GM12878 (cell line): ENCODE measurements around the gene RAB7B. TPM values are rescaled to one million over a fixed set of nuclear protein-coding genes. Genes with fewer than 3 reads are reported as not detected.

Experiments
- DPF2 ChIP-seq: fragments of 450-650 bp; IDR thresholded peaks from 2 replicates; pipeline ENCODE4 v1.6.1; 2017; ENCODE audit warnings: mild to moderate bottlenecking
- EED ChIP-seq: sonication (generic); IDR thresholded peaks from 2 replicates; pipeline ENCODE4 v1.6.1; 2016; ENCODE audit warnings: antibody characterized with exemption, low read depth
- EP300 ChIP-seq, 2 experiments: fragments of 150-350 bp in 1 of 2; IDR thresholded peaks; 2 replicates each; pipeline ENCODE4 v1.6.1; 2011 to 2012; ENCODE audit warnings: low read depth in 2 of 2, low read length in 2 of 2, borderline replicate concordance in 1 of 2, improper control_type of control experiment in 1 of 2, inconsistent platforms in 1 of 2; ENCODE audit not compliant: control insufficient read depth in 1 of 2
- ESRRA ChIP-seq: IDR thresholded peaks from 2 replicates; pipeline ENCODE4 v1.6.1; 2012; ENCODE audit warnings: mild to moderate bottlenecking, low read length, improper control_type of control experiment
- MYB ChIP-seq: fragments of 150-350 bp; IDR thresholded peaks from 2 replicates; pipeline ENCODE4 v1.6.1; 2014; ENCODE audit warnings: mild to moderate bottlenecking, low read depth, low read length, borderline replicate concordance
- NFYA ChIP-seq: IDR thresholded peaks from 2 replicates; pipeline ENCODE4 v1.6.1; 2011; ENCODE audit warnings: low read depth, mild to moderate bottlenecking, low read length, improper control_type of control experiment, borderline replicate concordance
- NR2C1 ChIP-seq: fragments of 450-650 bp; IDR thresholded peaks from 2 replicates; pipeline ENCODE4 v1.6.1; 2017; ENCODE audit warnings: antibody characterized with exemption, mild to moderate bottlenecking, moderate library complexity
- POLR2AphosphoS5 ChIP-seq: IDR thresholded peaks from 2 replicates; pipeline ENCODE4 v1.6.1; 2011; ENCODE audit warnings: mild to moderate bottlenecking, low read length, inconsistent platforms
- RFX5 ChIP-seq: IDR thresholded peaks from 2 replicates; pipeline ENCODE4 v1.6.1; 2011; ENCODE audit warnings: low read depth, low read length, improper control_type of control experiment
- SMAD5 ChIP-seq: IDR thresholded peaks from 2 replicates; pipeline ENCODE4 v1.6.1; 2016; ENCODE audit warnings: antibody characterized with exemption, low read depth
- TBL1XR1 ChIP-seq: IDR thresholded peaks from 2 replicates; pipeline ENCODE4 v1.6.1; 2012; ENCODE audit warnings: low read depth, low read length, improper control_type of control experiment
- ZZZ3 ChIP-seq: IDR thresholded peaks from 2 replicates; pipeline ENCODE4 v1.6.1; 2011; ENCODE audit warnings: low read depth; ENCODE audit not compliant: control insufficient read depth, insufficient read length
- polyA plus RNA-seq, 11 experiments: library from polyadenylated mRNA; depleted of rRNA in 4 of 11; unstranded in 6 of 11; stranded (reverse) in 5 of 11; fragments of >200 nt; fragmentation: Nextera tagmentation in 4 of 11; fragmentation: Illumina TruSeq in 1 of 11; extraction: Ambion mirVana in 4 of 11; extraction: Trizol in 1 of 11; gene quantifications; 1 replicate in 1 of 11; 2 replicates in 10 of 11; pipeline versions ENCODE4 v1.2.1 to v1.2.3, GENCODE V29; 2011 to 2016; ENCODE audit warnings: inconsistent platforms in 2 of 11, missing spikeins in 2 of 11, low read depth in 1 of 11
- total RNA-seq, 4 experiments: library from RNA; depleted of rRNA in 3 of 4; stranded (reverse); fragments of >200 nt in 3 of 4; fragmentation: Illumina TruSeq in 1 of 4; extraction: Trizol in 1 of 4; gene quantifications; 2 replicates each; pipeline versions ENCODE4 v1.2.1 to v1.2.3, GENCODE V29; 2013 to 2021
- TF ChIP-seq, protein P1 (sequence below): fragments of 450-650 bp; IDR thresholded peaks from 2 replicates; pipeline ENCODE4 v1.6.1; 2016; ENCODE audit warnings: mild to moderate bottlenecking, moderate library complexity, borderline replicate concordance

Gene RAB7B
- total and polyA plus RNA-seq, 10 of the 15 experiments (the other 5 are each of a cell fraction or from before 2014, with no cell fraction given), result 0.09 TPM; not detected in 9

GRCh38 chr1:205972081-205972480 is 31.1 kb downstream of the RAB7B start (continued):
- TF ChIP-seq, protein P1, sequence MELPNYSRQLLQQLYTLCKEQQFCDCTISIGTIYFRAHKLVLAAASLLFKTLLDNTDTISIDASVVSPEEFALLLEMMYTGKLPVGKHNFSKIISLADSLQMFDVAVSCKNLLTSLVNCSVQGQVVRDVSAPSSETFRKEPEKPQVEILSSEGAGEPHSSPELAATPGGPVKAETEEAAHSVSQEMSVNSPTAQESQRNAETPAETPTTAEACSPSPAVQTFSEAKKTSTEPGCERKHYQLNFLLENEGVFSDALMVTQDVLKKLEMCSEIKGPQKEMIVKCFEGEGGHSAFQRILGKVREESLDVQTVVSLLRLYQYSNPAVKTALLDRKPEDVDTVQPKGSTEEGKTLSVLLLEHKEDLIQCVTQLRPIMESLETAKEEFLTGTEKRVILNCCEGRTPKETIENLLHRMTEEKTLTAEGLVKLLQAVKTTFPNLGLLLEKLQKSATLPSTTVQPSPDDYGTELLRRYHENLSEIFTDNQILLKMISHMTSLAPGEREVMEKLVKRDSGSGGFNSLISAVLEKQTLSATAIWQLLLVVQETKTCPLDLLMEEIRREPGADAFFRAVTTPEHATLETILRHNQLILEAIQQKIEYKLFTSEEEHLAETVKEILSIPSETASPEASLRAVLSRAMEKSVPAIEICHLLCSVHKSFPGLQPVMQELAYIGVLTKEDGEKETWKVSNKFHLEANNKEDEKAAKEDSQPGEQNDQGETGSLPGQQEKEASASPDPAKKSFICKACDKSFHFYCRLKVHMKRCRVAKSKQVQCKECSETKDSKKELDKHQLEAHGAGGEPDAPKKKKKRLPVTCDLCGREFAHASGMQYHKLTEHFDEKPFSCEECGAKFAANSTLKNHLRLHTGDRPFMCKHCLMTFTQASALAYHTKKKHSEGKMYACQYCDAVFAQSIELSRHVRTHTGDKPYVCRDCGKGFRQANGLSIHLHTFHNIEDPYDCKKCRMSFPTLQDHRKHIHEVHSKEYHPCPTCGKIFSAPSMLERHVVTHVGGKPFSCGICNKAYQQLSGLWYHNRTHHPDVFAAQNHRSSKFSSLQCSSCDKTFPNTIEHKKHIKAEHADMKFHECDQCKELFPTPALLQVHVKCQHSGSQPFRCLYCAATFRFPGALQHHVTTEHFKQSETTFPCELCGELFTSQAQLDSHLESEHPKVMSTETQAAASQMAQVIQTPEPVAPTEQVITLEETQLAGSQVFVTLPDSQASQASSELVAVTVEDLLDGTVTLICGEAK, result no peak
- TF ChIP-seq ZZZ3 (no peak), DPF2 (no peak), SMAD5 (no peak), EED (no peak), TBL1XR1 (no peak), RFX5 (no peak), NFYA (no peak), MYB (no peak), NR2C1 (no peak), POLR2AphosphoS5 (no peak), EP300 (IDR thresholded peaks at IDR 0.05; ENCODE audit: borderline replicate concordance in 1 of 2, control insufficient read depth in 1 of 2, low read depth in 2 of 2, low read length in 2 of 2) (no peak), ESRRA (no peak)
- TF ChIP-seq, all 136 proteins: peak for 0
